Stimulated activated CD4-positive, alpha-beta T cell treated with anti-CD3 and anti-CD28 coated beads, TNF-alpha, amount 100 ng/mL, for 1 hour (primary cell): ENCODE measurements around the gene CCDC88B.
"Not testable (repeated sequence)": the region's sequence is repeated elsewhere in the genome, so short reads cannot be mapped to it uniquely, and the experiment has no call there.

Experiments
- DNase-seq, 3 donors: peaks; one replicate each; pipeline ENCODE4 v3.0.0-alpha.2; 2020; ENCODE audit warnings: low read depth in 3 of 3, low spot score in 1 of 3

Gene CCDC88B

DNA sequence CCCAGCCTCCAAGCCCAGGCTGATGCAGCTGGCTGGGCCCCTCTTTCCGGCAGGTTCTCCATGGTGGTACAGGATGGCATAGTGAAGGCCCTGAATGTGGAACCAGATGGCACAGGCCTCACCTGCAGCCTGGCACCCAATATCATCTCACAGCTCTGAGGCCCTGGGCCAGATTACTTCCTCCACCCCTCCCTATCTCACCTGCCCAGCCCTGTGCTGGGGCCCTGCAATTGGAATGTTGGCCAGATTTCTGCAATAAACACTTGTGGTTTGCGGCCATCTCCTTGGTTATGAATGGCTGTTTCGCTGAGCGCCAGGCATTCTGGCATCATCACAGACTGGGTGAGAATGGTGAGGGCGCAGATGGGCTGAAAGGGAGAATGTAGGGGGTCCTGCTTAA is 18.5 kb upstream of the CCDC88B start:
- no peak for DNase-seq

DNA sequence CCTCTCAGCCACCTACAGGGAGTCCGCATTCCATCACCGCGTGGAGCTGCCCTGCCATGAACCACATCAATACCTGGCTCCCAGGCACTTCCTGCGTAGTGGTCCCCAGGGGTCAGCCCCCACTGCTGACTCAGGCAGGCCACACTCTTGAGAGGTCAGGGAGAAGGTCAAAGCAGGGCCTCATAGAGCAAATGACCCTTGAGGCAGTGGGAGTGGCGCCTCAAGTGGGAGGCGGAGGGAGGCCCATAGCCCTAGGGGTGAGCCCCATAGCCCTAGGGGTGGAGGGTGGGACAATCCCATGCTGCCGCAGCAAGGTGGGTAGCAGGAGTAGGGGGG is 17.1 kb upstream of the CCDC88B start:
- no peak for DNase-seq

DNA sequence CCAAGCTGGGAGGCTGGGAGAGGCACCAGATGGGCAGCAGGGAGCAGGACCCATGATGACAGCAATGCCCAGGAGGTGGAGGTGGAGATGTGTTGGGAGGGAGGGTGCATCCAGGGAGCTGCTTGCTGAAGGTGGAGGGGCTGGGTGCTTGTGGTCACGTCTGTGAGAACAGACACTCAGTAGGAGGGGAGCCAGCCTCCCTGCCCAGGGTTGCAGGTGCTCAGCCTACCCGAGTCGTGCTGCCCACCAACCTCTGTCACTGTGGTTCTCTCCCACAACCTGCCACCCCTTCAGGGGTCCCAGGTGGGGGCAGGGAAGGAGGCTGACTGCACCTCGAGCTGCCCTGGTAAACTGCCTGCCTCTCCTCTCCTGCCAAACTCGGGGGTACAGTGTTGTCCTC is 16.6 kb upstream of the CCDC88B start:
- DNase-seq, result no peak

DNA sequence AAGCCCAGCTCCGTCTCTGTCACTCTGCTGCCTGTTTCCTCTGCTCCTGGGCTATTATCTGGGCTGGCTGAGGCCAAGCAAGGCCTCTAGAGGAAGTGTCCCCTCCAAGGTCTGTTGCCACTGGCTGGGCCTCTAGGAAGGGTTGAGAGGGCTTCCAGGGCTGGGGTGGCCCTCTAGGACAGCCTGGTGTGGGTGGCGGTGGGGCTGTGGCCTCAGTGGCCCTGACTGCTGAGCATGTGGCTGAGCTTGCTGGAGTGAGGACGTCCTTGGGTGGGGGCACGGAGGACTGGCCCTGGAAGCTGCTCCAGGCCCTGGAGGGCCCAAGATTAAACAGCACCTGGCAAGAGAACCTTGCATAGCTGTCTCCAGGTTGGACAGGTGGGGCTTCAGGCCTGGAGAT is 16.0 kb upstream of the CCDC88B start:
- DNase-seq, result not testable (repeated sequence)

DNA sequence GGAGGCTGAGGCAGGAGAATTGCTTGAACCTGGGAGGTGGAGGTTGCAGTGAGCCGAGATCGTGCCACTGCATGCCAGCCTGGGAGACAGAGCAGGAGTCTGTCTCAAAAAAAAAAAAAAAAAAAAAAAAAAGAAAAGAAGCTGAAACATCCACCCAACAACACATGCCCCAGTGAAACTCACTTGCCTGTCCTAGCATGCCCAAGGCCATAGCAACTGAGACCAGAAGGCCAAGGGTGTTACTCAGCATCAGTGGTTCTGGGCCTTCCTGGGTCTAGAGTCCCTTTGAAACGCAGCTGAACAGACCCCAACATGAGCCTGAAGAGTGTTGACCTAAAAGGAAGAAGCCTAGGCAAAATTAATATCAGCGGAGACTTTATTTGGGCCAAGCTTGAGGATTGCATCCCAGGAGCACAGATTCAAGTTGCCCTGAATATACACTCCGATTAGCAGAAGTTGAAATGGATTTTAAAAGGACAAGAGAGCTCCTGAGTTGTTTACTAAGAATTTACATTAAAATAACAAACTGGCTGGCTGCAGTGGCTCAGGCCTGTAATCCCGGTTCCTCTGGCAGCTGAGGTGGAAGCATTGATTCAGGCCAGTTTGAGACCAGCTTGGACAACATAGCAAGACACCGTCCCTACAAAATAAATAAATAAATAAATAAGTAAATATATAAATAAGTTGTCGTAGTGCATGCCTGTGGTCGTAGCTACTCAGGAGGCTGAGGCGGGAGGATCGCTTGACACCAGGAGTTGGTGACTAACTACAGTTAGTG is 15.1 kb upstream of the CCDC88B start:
- DNase-seq, result no peak

DNA sequence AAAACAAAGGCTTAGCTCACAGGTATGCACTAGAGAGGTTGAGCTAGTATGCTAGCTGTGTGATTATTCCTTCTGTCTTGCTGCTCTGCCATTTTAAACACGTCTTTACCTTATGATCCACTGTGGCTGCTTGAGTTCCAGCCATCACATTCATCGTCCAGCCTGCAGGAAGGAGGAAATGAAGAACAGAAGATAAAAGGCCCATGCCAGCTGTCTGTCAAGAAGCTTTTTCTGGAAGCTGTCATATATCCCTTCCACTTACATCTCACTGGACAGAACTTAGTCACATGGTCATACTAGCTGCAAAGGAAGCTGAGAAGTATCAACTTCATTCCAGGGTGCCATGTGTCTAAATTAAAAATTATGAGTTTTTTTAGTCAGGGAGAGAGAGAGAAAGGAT is 12.6 kb upstream of the CCDC88B start:
- DNase-seq, result no peak

DNA sequence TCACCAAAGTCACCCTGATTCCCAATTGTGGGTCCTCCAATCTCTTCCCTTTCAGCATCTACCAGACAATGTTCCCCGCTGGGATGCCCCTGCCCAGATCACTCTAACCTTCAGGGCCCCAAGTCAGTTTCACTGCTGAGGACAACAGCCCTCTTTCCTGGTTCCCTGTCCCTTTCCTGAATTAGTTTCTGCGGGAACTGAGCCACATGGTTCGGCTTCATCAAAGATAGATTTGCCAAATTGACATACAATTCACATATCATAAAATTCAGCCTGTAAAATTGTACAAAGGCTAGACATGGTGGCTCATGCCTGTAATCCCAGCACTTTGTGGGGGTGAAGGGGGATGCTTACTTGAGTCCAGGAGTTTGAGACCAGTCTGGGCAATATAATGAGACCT is 12.0 kb upstream of the CCDC88B start:
- DNase-seq, result no peak

DNA sequence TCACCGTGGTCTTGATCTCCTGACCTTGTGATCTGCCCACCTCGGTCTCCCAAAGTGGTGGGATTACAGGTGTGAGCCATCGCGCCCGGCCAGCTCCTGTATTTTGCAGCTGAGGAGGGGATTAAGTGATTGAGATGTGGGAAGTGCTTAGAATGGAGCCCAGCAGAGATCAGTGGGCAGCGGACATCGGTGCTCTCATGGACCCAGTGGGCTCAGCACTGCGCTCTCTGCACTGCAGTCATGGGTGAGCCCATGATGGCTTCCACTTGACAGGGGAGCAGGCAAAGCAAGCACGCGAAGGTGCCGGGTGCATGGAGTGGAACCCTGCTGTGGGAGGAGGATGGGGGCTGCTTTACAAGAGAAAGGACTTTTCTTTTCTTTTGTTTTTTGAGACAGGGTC is 9.1 kb upstream of the CCDC88B start:
- DNase-seq, result no peak

DNA sequence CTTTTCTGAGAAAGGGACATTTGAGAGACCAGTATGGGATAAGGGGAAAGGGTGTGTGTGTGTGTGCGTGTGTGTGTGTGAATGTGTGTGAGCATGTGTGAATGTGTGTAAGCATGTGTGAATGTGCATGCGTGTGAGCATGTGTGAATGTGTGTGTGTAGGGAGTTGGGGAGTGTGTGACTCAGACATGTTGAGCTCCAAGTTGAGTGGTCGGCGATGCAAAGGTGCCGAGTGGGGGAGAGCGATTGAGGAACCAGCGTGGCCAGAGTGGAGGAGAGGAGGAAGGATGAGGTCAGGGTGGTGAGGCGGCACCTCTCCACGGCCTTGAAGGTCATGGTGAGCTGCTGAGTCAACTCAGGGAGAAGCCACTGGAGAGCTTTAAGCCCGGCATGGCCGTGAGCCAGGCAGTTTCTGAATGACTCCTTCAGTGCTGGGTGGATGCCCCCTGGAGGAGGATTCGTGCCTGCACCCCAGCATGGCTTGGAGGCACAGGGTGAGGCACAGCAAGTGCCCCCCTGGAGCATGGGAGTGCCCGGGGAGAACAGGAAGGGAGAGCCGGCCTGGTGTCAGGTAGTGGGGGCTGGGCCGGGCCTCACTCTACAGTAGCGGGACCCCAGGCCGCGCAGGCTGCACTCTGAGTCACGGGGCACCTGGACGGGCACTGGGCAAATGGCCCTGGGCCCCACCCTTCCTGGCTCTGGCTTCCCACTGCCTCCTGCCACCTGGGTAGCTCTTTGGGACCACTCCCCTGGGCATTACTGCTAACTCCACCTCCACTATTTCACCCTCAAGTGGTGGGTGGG is 8.2 kb upstream of the CCDC88B start:
- DNase-seq, result peak in 2 of 3 donors; percentile 23 to 34

DNA sequence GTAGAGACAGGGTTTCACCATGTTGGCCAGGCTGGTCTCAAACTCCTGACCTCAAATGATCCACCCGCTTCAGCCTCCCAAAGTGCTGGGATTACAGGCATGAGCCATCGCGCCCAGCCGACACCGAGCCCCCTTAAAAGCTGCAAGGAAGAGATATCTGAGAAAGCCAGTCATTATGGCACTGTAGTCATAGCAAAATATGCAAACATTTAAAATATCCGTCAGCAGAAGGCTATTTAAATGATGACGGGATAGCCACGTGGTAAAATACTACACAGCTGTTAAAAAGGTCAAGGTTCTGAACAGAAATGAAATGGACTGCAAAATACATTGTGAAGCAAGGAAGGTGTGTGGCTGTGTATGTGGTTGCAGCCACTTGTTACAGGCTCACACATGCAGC is 6.4 kb upstream of the CCDC88B start:
- no peak for DNase-seq

DNA sequence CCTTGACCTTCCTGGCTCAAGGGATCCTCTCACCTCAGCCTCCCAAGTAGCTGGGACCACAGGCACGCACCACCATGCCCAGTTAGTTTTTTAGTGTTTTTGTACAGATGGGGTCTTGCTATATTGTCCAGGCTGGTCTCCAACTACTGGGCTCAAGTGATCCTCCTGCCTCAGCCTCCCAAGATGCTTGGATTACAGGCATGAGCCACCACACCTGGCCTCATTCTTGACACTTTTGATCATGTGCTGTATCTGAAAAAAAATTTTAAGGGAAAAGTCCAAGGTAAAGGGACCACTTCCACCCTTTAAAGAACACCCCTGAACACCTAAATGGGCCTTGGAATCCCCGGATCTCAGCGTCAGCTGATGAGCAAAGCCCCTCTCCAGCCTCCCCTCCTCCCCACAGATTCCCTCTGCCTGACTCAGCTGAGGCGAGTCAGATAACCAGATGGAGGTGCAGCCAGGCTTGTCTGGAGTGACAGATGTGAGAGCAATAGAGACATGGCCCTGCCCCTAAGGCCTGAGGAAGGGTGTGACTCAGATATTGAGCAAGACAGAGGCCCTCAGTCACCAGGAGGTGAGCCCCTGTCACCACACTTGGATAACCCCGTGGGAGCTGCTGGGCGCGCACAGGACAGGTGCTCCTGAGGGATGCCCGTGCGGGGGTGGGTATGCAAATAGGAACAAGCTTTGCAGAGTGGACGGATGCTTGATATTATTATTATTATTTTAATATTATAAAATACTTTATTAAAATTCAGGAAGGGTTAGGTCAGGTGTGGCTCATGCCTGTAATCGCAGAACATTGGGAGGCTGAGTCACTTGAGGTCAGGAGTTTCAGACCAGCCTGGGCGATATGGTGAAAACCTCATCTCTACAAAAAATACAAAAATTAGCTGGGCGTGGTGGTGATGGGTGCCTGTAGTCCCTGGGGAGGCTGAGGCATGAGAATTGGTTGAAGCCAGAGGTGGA is 5.0 kb upstream of the CCDC88B start:
- DNase-seq, result no peak

DNA sequence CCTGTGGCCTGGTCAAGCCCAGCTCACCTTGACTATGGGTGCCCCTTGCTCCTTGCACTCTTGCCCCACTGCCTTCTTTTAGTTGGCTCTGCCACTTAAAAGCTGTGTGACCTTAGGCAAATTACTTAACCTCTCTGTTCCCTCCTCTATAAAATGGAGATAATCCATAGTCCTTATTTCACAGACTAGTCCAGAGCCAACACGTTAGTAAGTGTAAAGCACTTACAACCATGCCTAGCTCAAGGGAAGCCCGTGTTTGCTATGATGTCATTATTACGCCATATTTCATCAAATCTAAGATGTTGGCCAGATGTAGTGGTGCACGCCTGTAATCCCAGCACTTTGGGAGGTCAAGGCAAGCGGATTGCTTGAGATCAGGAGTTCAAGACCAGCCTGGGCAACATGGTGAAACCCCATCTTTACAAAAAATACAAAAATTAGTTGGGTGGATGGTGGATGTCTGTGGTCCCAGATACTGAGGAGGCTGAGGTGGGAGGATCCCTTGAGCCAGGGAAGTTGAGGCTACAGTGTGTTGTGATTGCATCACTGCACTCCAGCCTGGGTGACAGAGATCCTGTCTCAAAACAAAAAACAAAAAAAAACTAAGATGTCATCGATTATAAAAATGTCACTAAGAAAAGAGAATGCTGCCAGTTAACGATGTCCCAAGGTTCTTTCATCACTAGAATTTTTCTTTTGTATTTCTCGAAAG is 2.3 kb upstream of the CCDC88B start:
- DNase-seq, result no peak

DNA sequence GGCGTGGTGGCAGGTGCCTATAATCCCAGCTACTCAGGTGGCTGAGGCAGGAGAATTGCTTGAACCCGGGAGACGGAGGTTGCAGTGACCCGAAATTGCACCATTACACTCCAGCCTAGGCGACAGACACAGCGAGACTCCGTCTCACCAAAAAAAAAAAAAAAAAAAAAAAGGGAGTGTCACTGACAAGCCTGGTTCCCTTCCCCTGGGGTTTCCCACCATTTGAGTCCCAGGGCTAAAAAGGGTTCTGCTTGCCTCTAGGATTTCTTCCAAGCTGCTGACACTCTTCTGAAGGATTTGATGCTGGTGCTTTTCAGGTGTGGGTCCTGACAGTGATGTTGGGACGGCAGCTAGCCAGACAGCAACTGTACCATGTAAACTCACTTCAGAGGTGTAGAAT is 1.3 kb upstream of the CCDC88B start:
- no peak for DNase-seq

DNA sequence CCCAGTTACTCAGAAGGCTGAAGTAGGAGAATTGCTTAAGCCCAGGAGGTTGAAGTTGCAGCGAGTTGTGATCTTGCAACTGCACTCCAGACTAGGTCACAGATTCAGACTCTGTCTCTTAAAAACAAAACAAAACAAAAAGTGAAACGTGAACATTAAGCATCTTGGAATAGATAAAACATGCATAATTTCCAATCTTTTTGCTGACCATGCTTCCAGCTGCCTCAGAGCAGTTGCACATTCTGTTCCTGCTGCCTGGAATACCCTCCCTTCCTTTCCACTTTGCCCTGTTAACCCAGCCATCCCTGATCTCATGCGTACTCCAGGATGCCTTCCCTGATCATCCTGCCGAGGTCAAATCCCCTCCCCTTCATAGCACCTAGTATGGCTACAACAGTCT is 718 bp upstream of the CCDC88B start:
- no peak for DNase-seq

DNA sequence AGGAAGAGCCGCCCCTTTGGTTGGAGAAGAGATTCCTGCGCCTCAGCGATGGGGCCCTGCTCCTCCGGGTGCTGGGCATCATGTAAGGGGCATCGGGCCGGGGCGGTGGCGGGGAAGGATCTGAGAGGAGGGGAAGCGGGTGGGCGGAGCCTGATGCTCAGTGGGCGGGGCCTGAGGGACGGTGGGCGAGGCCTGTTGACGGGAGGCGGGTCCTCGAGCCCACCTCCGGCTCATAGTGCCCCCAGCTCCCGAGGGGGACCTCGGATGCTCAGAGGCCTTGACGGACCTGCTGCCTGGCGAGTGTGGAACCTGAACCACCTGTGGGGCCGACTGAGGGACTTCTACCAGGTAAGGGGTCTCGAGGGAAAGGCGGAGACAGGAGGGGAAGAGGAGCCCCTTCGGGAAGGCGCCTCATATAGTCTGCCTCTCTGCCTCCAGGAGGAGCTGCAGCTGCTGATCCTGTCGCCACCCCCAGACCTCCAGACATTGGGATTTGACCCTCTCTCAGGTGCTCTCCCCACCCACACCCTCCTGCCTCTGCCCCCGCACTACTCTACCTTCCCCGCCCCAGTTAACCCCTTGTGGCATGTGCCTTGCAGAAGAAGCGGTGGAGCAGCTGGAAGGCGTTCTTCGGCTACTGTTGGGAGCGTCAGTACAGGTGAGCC is 799 bp downstream of the CCDC88B start:
- DNase-seq, result peak in 2 of 3 donors; percentile 48 to 80

DNA sequence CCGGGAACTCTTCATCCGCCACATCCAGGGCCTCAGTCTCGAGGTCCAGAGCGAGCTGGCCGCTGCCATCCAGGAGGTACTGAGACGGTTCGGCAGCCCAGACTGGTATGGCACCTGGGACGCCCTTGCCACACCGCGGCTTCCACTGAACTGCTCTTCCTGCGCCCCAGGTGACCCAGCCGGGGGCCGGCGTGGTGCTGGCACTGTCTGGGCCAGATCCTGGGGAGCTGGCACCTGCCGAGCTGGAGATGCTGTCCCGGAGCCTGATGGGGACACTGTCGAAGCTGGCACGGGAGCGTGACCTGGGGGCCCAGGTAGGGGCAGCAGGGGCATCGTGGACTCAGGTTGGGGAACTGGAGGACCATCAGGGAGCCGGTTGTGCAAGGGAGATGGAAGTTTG is 1.4 kb downstream of the CCDC88B start:
- no peak for DNase-seq

DNA sequence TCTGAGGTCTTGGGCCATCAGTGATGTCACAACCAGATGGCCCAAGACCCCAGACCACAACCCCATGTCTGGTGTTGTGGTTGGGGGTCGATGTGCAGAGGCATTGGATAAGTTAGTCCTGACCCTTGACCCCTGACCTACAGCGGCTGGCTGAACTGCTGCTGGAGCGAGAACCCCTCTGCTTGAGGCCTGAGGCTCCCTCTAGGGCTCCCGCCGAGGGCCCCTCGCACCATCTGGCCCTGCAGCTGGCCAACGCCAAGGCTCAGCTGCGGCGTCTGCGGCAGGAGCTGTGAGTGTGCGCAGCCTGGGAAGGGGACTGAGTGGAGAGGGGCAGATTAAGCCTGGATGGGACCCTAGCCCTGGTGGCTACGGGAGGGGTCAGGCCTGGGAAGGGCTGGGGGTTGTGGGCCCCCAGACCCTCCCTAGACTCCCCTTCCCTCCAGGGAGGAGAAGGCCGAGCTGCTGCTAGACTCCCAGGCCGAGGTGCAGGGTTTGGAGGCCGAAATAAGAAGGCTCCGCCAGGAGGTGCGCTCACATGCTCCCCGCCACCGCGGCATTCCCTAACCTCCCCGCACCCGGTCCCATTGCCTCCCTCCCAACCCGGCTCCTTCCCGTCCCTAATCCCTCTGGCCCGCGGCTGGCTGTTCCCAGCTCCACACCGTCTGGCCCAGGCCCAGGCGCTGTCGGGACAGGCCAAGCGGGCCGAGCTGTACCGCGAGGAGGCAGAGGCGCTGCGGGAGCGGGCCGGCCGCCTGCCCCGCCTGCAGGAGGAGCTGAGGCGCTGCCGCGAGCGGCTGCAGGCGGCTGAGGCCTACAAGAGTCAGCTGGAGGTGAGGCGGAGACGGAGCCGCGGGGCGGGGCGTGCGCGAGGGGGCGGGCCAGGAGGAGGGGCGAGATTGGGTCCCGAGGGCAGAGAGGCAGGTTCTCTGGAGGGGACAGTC is 2.1 kb downstream of the CCDC88B start:
- DNase-seq, result peak; percentile 65 to 94 (median 80)

DNA sequence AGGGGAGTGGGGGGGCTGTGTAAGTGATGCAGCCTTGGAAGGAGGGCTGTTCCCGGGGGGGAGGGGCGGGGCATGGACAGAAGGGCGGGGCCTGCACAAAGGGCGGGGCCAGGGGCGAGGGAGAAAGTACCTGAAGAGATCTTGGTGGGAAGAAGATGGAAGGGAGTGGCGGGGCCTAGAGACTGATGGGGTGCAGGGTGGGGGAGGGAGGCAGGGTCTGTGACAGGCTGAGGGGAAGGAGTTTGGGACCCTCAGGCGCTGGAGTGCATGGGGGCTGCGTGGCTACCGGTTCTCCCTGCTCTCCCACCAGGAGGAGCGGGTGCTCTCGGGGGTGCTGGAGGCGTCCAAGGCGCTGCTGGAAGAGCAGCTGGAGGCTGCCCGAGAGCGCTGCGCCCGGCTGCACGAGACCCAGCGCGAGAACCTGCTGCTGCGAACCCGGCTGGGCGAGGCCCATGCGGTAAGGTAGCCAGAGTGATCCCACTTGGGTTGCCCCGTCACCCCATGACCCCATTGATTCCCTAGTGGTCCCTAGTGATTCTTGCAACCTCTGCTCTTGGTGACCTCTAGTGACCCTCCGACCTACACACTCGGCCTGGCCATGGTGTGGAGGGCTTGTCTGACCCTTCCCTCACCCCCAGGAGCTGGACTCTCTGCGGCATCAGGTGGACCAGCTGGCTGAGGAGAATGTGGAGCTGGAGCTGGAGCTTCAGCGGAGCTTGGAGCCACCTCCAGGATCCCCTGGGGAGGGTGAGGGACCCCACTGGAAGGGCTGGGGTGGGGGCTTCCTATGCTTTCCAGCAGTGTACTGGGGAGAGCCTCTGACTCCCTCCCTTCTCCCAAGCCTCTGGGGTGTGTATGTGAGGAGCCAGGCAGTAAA is 3.1 kb downstream of the CCDC88B start:
- no peak for DNase-seq
